ENCODE data around the gene ZNF580. TPM values are rescaled to one million over a fixed set of nuclear protein-coding genes. Genes with fewer than 3 reads are reported as not detected.

The ZNF580 gene
- total and polyA plus RNA-seq, 2 experiments from 2014 or later: 10.1 to 53.8 TPM

DNA sequence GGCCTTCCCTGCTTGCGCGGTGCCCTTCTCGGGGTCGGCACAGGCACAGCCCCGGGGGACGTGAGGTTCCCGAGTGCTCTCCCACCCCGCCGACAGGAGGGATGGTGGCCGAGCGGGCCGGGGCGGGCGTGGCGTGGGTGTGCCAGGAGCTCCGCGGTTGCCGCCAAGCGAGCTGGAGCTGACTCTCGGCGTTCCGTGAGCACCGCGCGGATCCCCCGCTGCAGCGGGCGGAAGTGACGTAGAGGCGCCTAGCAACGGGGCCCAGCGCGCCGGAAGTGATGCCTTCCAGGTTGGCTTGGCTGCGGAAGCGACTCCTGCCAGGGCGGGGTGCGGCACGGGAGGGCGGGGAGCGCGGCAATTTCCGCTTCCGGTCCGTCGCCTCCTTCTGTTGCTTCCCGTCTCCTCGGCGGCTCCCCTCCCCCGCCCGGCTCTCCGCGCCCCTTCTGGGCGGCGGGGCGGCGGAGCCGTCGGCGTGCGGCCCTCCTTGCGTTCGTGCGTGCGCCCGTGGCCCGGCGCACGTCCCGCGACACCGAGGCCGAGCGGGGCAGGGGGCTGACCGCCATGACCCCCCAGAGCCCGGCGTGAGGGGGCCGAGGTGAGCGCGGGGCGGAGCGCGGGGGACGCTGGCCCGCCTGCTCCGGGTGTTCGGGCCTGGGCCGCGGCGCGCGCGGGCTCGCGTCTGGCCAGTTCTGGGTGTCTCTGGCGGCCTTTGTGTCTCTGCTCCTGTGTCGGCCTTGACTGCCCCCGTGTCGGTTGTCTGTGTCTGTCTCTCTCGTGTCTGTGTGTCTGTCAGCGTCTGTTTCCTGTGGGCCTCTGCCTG is 34.2 kb downstream of the ZNF580 start, which contains the start of gene EPN1:
EPN1 (plus strand) TSS at position 386 of the 820 bp plus-strand sequence. CDS start 3,402 bp downstream, outside the sequence.
- TF ChIP-seq EZH2phosphoT487 (IDR thresholded peaks at IDR 0.05; ENCODE audit: low read depth, severe bottlenecking, unreplicated experiment) (no peak), CTCF (IDR thresholded peaks at IDR 0.05; ENCODE audit: poor library complexity) (no peak), EZH2 (IDR thresholded peaks at IDR 0.05; ENCODE audit: borderline replicate concordance) (no peak)
- WGBS (ENCODE audit: low lambda C conversion rate, missing lambda C conversion rate): 2% methylated on average over 38 of the region's 101 CpGs
- peak within 1 kb of the TSS; percentile 90 for H3K27ac ChIP-seq
- peaks cover 88% of the 10 kb centered on the region for H3K79me2 ChIP-seq
- peak within 1 kb of the TSS; percentile 95 for H3K4me2 ChIP-seq
- peaks cover 73% of the 10 kb centered on the region for H4K20me1 ChIP-seq (ENCODE audit: insufficient read depth, poor library complexity, severe bottlenecking)
- no peaks in the 10 kb centered on the region for H3K9me2 ChIP-seq (replicated peaks; ENCODE audit: insufficient read depth)
- H2AFZ ChIP-seq: peak within 1 kb of the TSS; percentile 67
- H3K27me3 ChIP-seq: no peaks in the 10 kb centered on the region
- peak within 1 kb of the TSS; percentile 74 for H3K4me3 ChIP-seq
- H3K4me1 ChIP-seq (ENCODE audit: insufficient read depth): peaks cover 27% of the 10 kb centered on the region
- no peaks in the 10 kb centered on the region for H3K9me3 ChIP-seq (ENCODE audit: low read depth)
- peak; percentile 98 for DNase-seq (ENCODE audit: low spot score)
- no peaks in the 10 kb centered on the region for H3K36me3 ChIP-seq (replicated peaks; ENCODE audit: insufficient read depth, low read depth)

DNA sequence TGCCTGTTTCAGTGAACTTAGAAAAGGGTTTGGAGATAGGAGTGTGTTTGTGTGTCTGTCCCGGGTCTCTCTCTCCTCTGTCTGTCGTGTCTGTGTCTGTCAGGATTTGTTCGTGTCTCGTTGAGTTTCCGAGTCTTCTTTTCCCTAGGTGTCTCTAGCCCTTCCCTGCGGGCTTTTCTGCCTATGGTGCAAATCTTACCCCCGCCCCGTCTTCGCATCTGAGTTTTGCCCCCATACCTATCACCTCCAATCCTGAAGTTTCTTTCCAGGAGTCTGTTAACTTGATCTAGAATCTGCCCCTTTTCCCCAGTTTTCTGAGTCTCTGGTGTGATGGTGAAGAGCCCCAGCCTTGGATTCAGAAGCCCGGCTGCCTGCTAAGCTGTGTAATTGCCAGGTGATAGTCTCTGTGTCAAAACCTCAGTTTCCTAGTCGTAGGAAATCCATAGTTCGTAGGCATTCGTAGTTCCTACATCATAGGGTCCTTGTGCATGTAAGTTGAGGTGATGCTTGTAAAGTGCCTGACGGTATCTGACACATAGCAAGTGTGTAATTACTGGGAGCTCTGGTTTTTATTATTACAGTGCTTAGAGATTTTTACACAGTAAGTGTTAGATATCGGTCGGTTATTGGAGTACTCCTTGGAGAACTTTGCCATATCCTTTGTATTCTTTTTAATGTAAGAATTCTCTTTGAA is 35.0 kb downstream of the ZNF580 start:
- H4K20me1 ChIP-seq (ENCODE audit: insufficient read depth, poor library complexity, severe bottlenecking): peaks cover 66% of the 10 kb centered on the region
- H3K27me3 ChIP-seq: no peaks in the 10 kb centered on the region
- H3K4me2 ChIP-seq: peak overlapping the region; percentile 95
- H3K4me1 ChIP-seq (ENCODE audit: insufficient read depth): peaks cover 27% of the 10 kb centered on the region
- no peaks in the 10 kb centered on the region for H3K36me3 ChIP-seq (replicated peaks; ENCODE audit: insufficient read depth, low read depth)
- H2AFZ ChIP-seq: peak overlapping the region; percentile 67
- 23% methylated on average over 16 of the region's 16 CpGs for WGBS (ENCODE audit: low lambda C conversion rate, missing lambda C conversion rate)
- no peaks in the 10 kb centered on the region for H3K9me3 ChIP-seq (ENCODE audit: low read depth)
- no peaks in the 10 kb centered on the region for H3K9me2 ChIP-seq (replicated peaks; ENCODE audit: insufficient read depth)
- peak overlapping the region; percentile 74 for H3K4me3 ChIP-seq
- DNase-seq (ENCODE audit: low spot score): no peak
- peaks cover 89% of the 10 kb centered on the region for H3K79me2 ChIP-seq
- peak overlapping the region; percentile 90 for H3K27ac ChIP-seq
- TF ChIP-seq CTCF (IDR thresholded peaks at IDR 0.05; ENCODE audit: poor library complexity) (no peak), EZH2phosphoT487 (IDR thresholded peaks at IDR 0.05; ENCODE audit: low read depth, severe bottlenecking, unreplicated experiment) (no peak), EZH2 (IDR thresholded peaks at IDR 0.05; ENCODE audit: borderline replicate concordance) (no peak)

GRCh38 chr19:55676383-55676782 is 35.6 kb downstream of the ZNF580 start:
- Histone ChIP-seq H4K20me1 (ENCODE audit: insufficient read depth, poor library complexity, severe bottlenecking) (peaks cover 65% of the 10 kb centered on the region), H3K79me2 (peaks cover 91% of the 10 kb centered on the region), H3K4me2 (peak overlapping the region; percentile 95), H3K36me3 (replicated peaks; ENCODE audit: insufficient read depth, low read depth) (no peaks in the 10 kb centered on the region), H3K9me2 (replicated peaks; ENCODE audit: insufficient read depth) (no peaks in the 10 kb centered on the region), H3K27me3 (no peaks in the 10 kb centered on the region), H3K4me1 (ENCODE audit: insufficient read depth) (peaks cover 27% of the 10 kb centered on the region), H2AFZ (no peak overlapping the region), H3K27ac (peak overlapping the region; percentile 90), H3K4me3 (peak overlapping the region; percentile 74), H3K9me3 (ENCODE audit: low read depth) (no peaks in the 10 kb centered on the region)
- no peak for TF ChIP-seq CTCF (IDR thresholded peaks at IDR 0.05; ENCODE audit: poor library complexity)
- no peak for TF ChIP-seq EZH2phosphoT487 (IDR thresholded peaks at IDR 0.05; ENCODE audit: low read depth, severe bottlenecking, unreplicated experiment)
- TF ChIP-seq EZH2 (IDR thresholded peaks at IDR 0.05; ENCODE audit: borderline replicate concordance): no peak
- no peak for DNase-seq (ENCODE audit: low spot score)
- 89% methylated on average over 5 of the region's 5 CpGs for WGBS (ENCODE audit: low lambda C conversion rate, missing lambda C conversion rate)
